OCI-LY7 (cell line): ENCODE results near the gene USP6. TPM values are rescaled to one million over a fixed set of nuclear protein-coding genes. Genes with fewer than 3 reads are reported as not detected.

Source experiments
- BruUV-seq: library from RNA; stranded (reverse); fragments of 400-500 nt; replicated peaks from 2 replicates; lab custom pipeline; 2021; lab: Mats Ljungman, UMichigan
- CTCF ChIA-PET: fragments of 300-600 bp; sonication (Branson Sonifier 250); formaldehyde crosslinking; loops from one replicate; lab custom pipeline; 2022; ENCODE audit warnings: antibody characterized with exemption; ENCODE audit not compliant: unreplicated experiment; lab: Charles Lee
- POLR2A ChIA-PET: fragments of 300-600 bp; sonication (Branson Sonifier 250); formaldehyde crosslinking; loops from one replicate; lab custom pipeline; 2022; ENCODE audit warnings: antibody characterized with exemption; lab: Charles Lee
- DNase-seq: peaks from one replicate; pipeline ENCODE4 v3.0.0-alpha.2; 2015; ENCODE audit warnings: low spot score
- H2AFZ ChIP-seq: fragments of 200-600 bp; sonication (generic), shearing (Covaris generic); 2 replicates; pipeline ENCODE4 v1.6.1; 2014; ENCODE audit warnings: mild to moderate bottlenecking, antibody characterized with exemption, low read length, moderate library complexity
- H3K27ac ChIP-seq: fragments of 200-600 bp; sonication (generic); 2 replicates; pipeline ENCODE4 v1.5.1; 2014; ENCODE audit warnings: mixed run types, low read depth, mild to moderate bottlenecking, moderate library complexity, low read length, inconsistent platforms; ENCODE audit not compliant: poor library complexity, severe bottlenecking
- H3K36me3 ChIP-seq: fragments of 200-600 bp; sonication (generic); 2 replicates; pipeline ENCODE4 v1.6.1; 2014; ENCODE audit warnings: mild to moderate bottlenecking, antibody characterized with exemption, low read length, moderate library complexity, mixed read lengths; ENCODE audit not compliant: insufficient read depth
- H3K4me1 ChIP-seq: fragments of 200-600 bp; sonication (generic); 2 replicates; pipeline ENCODE4 v1.5.1; 2014; ENCODE audit warnings: mild to moderate bottlenecking, low read length; ENCODE audit not compliant: insufficient read depth, poor library complexity, severe bottlenecking
- H3K4me2 ChIP-seq: fragments of 200-600 bp; sonication (generic); 2 replicates; pipeline ENCODE4 v1.6.1; 2014; ENCODE audit warnings: mild to moderate bottlenecking, low read length
- H3K4me3 ChIP-seq: fragments of 200-600 bp; sonication (generic); 2 replicates; pipeline ENCODE4 v1.5.1; 2014; ENCODE audit warnings: mild to moderate bottlenecking, low read depth, low read length; ENCODE audit not compliant: poor library complexity, severe bottlenecking
- H3K79me2 ChIP-seq: fragments of 200-600 bp; sonication (generic); 2 replicates; pipeline ENCODE4 v1.6.1; 2016; ENCODE audit warnings: low read depth, mild to moderate bottlenecking, low read length, moderate library complexity, mixed read lengths; ENCODE audit not compliant: insufficient read depth
- H3K9me2 ChIP-seq: fragments of 200-600 bp; sonication (generic); 2 replicates; pipeline ENCODE4 v1.6.1; 2016; ENCODE audit warnings: mild to moderate bottlenecking, low read length, mixed read lengths; ENCODE audit not compliant: insufficient read depth
- H3K9me3 ChIP-seq: fragments of 200-600 bp; sonication (generic); 2 replicates; pipeline ENCODE4 v1.6.1; 2014; ENCODE audit warnings: mild to moderate bottlenecking, mixed run types, low read length, mixed read lengths
- H4K20me1 ChIP-seq: fragments of 200-600 bp; sonication (generic); 2 replicates; pipeline ENCODE4 v1.6.1; 2014; ENCODE audit warnings: mild to moderate bottlenecking, antibody characterized with exemption, low read length, moderate library complexity, mixed read lengths; ENCODE audit not compliant: insufficient read depth
- CTCF ChIP-seq: fragments of 200-600 bp; sonication (generic); conservative IDR thresholded peaks from 2 replicates; pipeline ENCODE4 v1.5.1; 2014; ENCODE audit warnings: mild to moderate bottlenecking, antibody characterized with exemption, low read length, moderate library complexity, mixed read lengths
- EZH2phosphoT487 ChIP-seq: fragments of 200-600 bp; sonication (generic); IDR thresholded peaks from 2 replicates; pipeline ENCODE4 v1.6.1; 2018; ENCODE audit warnings: low read depth, borderline replicate concordance, mild to moderate bottlenecking, mixed run types, antibody characterized with exemption, low read length, moderate library complexity, mixed read lengths
- intact Hi-C: fragments of 100-400 bp; cut with micrococcal nuclease; formaldehyde crosslinking; loops from one replicate; pipeline ENCODE4 v1.10.0; 2022; ENCODE audit not compliant: unreplicated experiment
- total RNA-seq, 2 experiments: library from RNA; depleted of rRNA in 1 of 2; stranded (reverse); fragments of >200 nt in 1 of 2; shearing (Covaris generic) in 1 of 2; gene quantifications; 2 replicates each; pipeline ENCODE4 v1.2.3, GENCODE V29; 2014 to 2022

The USP6 gene
- total RNA-seq, 2 experiments from 2014 or later, result 0.03 to 0.11 TPM

- no peaks in the 10 kb centered on the region for H3K9me2 ChIP-seq
- no peak overlapping the region for H3K4me2 ChIP-seq
- H4K20me1 ChIP-seq, result no peaks in the 10 kb centered on the region
- H3K4me3 ChIP-seq, result no peak overlapping the region
- TF ChIP-seq CTCF (no peak), EZH2phosphoT487 (no peak)
- no peaks in the 10 kb centered on the region for H3K4me1 ChIP-seq
- ChIA-PET CTCF (no interaction called here), POLR2A (no interaction called here)
- peaks cover 27% of the 10 kb centered on the region for H3K9me3 ChIP-seq
- intact Hi-C loops, result no loop called here
- H3K79me2 ChIP-seq, result peaks cover 3% of the 10 kb centered on the region; the same call in 1 of the 2 replicates
- no peak overlapping the region for H2AFZ ChIP-seq
- no peak overlapping the region for H3K27ac ChIP-seq
- no TSS peak for BruUV-seq
- H3K36me3 ChIP-seq, result peaks cover 50% of the 10 kb centered on the region
- DNase-seq, result no peak
These were observed 63.2 kb downstream of the USP6 start for GRCh38 chr17:5179003-5179402.

GRCh38 chr17:5181509-5182305, 65.9 kb downstream of the USP6 start:
- ChIA-PET POLR2A (no interaction called here), CTCF (no interaction called here)
- H3K36me3 ChIP-seq, result peaks cover 60% of the 10 kb centered on the region
- DNase-seq, result no peak
- no peak overlapping the region for H3K4me2 ChIP-seq
- H3K9me2 ChIP-seq, result no peaks in the 10 kb centered on the region
- TF ChIP-seq EZH2phosphoT487, result no peak
- no peaks in the 10 kb centered on the region for H3K4me1 ChIP-seq
- H3K27ac ChIP-seq, result no peak overlapping the region
- no TSS peak for BruUV-seq
- H3K4me3 ChIP-seq, result no peak overlapping the region
- no peaks in the 10 kb centered on the region for H4K20me1 ChIP-seq
- H2AFZ ChIP-seq, result no peak overlapping the region
- H3K9me3 ChIP-seq, result peaks cover 39% of the 10 kb centered on the region
- H3K79me2 ChIP-seq, result peaks cover 3% of the 10 kb centered on the region; the same call in 1 of the 2 replicates
- intact Hi-C loops, result no loop called here

- Histone ChIP-seq H3K79me2 (peaks cover 6% of the 10 kb centered on the region; the same call in 1 of the 2 replicates), H4K20me1 (no peaks in the 10 kb centered on the region), H3K4me2 (no peak overlapping the region), H3K9me2 (no peaks in the 10 kb centered on the region), H3K4me1 (no peaks in the 10 kb centered on the region), H3K4me3 (no peak overlapping the region), H2AFZ (no peak overlapping the region), H3K27ac (no peak overlapping the region), H3K9me3 (peaks cover 49% of the 10 kb centered on the region), H3K36me3 (peaks cover 70% of the 10 kb centered on the region)
- intact Hi-C loops, result no loop called here
- CTCF ChIA-PET, result interaction anchor here (0.6 kb wide), 1 partner anchor 147 kb away, joined by 8 read pairs; no protein-coding TSS in a partner anchor
- POLR2A ChIA-PET, result interaction anchor here (0.7 to 1.0 kb wide), 2 partner anchors 94 to 145 kb away, joined by 3 read pairs; no protein-coding TSS in a partner anchor
- no peak for DNase-seq
- BruUV-seq, result no TSS peak
- TF ChIP-seq EZH2phosphoT487 (no peak), CTCF (no peak)
These were observed 67.0 kb downstream of the USP6 start for GRCh38 chr17:5182597-5183409.
